Omental fat pad (tissue), 4 donors: ENCODE results near the gene TMSB15A. TPM values are rescaled to one million over a fixed set of nuclear protein-coding genes. Genes with fewer than 3 reads are reported as not detected.
A peak's percentile ranks its signal among the peaks of the same experiment; 100 is the strongest.
"Not testable (repeated sequence)": the region's sequence is repeated elsewhere in the genome, so short reads cannot be mapped to it uniquely, and the experiment has no call there.

Experiments used
- ATAC-seq: fragments of 150-250 bp; one replicate; pipeline ENCODE4 v1.9.1; 2016; ENCODE audit warnings: mild to moderate bottlenecking, moderate library complexity; ENCODE audit not compliant: low FRiP score
- DNase-seq: peaks from one replicate; pipeline ENCODE4 v3.0.0-alpha.2; 2019; ENCODE audit warnings: low spot score
- CTCF ChIP-seq, 3 donors: fragments of 450-650 bp; IDR thresholded peaks; one replicate each; pipeline ENCODE4 v1.5.1; 2016 to 2017; ENCODE audit warnings: antibody characterized with exemption in 3 of 3, mild to moderate bottlenecking in 3 of 3, moderate library complexity in 2 of 3
- total RNA-seq, 4 donors: library from RNA; depleted of rRNA; stranded (reverse); fragments of >200 nt; gene quantifications; one replicate each; pipeline ENCODE4 v1.1.0, GENCODE V29; 2016

Gene TMSB15A
- not detected for total RNA-seq

GRCh38 chrX:102515975-102516941 is at the start of gene TMSB15A:
TMSB15A (minus strand) TSS chrX:102516739.
- peak; percentile 29 for DNase-seq
- TF ChIP-seq CTCF (IDR thresholded peaks at IDR 0.05) = no peak
- peak; percentile 89 for ATAC-seq

GRCh38 chrX:102560423-102561068 is 44.0 kb upstream of the TMSB15A start:
- no peak for TF ChIP-seq CTCF (IDR thresholded peaks at IDR 0.05)
- DNase-seq (no peak), ATAC-seq (no peak)

GRCh38 chrX:102558607-102559006 is 42.1 kb upstream of the TMSB15A start:
- TF ChIP-seq CTCF (IDR thresholded peaks at IDR 0.05) = no peak
- DNase-seq (no peak), ATAC-seq (no peak)

GRCh38 chrX:102548231-102548630 is 31.7 kb upstream of the TMSB15A start:
- TF ChIP-seq CTCF (IDR thresholded peaks at IDR 0.05) = no peak
- DNase-seq (no peak), ATAC-seq (no peak)

GRCh38 chrX:102546828-102547493 is 30.4 kb upstream of the TMSB15A start:
- DNase-seq (no peak), ATAC-seq (no peak)
- no peak for TF ChIP-seq CTCF (IDR thresholded peaks at IDR 0.05)

- ATAC-seq, DNase-seq: not testable (repeated sequence)
Measured at GRCh38 chrX:102546175-102546574, 29.6 kb upstream of the TMSB15A start.

GRCh38 chrX:102535958-102536357 is 19.4 kb upstream of the TMSB15A start:
- ATAC-seq (no peak), DNase-seq (no peak)
- TF ChIP-seq CTCF (IDR thresholded peaks at IDR 0.05) = no peak
